GM15510 (cell line): Measurements from ENCODE around the gene VARS1.
A peak's percentile ranks its signal among the peaks of the same experiment; 100 is the strongest.

ENCODE experiments used
- POLR2A ChIP-seq: IDR thresholded peaks from 3 replicates; pipeline ENCODE4 v1.6.1; 2011; ENCODE audit warnings: borderline replicate concordance; ENCODE audit not compliant: insufficient read length; ENCODE audit errors: extremely low read depth

Gene VARS1

GRCh38 chr6:31795616-31796298, at the start of gene VARS1:
VARS1 (minus strand) TSS chr6:31795752; CDS start chr6:31795217, 535 bp downstream.
- TF ChIP-seq POLR2A: peak; percentile 64

GRCh38 chr6:31844507-31844906, 49.0 kb upstream of the VARS1 start:
- TF ChIP-seq POLR2A: no peak

DNA sequence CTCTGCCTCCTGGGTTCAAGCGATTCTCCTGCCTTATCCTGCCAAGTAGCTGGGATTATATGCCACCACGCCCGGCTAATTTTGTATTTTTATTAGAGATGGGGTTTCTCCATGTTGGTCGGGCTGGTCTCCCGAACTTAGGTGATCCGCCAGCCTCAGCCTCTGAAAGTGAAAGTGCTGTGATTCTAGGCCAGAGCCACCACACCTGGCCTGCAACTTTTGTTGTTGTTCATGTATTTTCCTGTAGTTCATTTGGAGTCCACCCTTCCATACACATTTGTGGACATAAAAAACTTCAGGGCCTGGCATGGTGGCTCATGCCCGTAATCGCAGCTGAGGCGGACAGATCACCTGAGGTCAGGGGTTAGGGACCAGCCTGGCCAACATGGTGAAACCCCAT, 46.5 kb upstream of the VARS1 start:
- no peak for TF ChIP-seq POLR2A

GRCh38 chr6:31838968-31839367, 43.4 kb upstream of the VARS1 start:
- no peak for TF ChIP-seq POLR2A

DNA sequence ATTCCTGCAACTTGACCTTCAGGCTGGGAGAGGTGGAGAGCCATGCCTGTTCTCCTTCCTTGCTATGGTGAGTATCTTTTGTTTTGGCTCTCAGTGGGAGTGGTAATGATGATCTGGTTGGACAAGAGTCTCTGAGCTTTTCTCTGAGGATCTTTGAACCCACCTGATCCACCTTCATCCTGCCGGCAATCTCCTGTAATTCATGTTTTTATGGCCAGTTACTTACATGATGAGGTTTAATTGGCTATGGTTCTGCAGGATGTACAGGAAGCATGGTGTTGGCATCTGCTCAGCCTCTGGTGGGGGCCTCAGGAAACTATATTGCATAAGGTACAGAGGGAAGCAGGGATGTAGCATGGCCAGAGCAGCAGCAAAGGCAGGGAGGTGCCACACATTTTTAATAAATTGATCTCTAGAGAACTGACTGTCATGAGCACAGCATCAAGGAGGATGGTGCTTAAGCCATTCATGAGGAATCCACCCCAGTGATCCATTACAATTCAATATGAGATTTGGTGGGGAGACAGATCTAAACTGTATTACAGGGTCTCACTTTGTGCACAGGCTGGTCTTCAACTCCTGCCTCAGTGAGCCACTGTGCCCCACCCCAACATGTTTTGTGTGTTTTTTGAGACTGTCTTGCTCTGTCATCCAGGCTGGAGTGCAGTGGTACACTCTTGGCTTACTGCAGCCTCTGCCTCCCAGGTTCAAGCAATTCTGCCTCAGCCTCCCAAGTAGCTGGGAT, 42.0 kb upstream of the VARS1 start:
- TF ChIP-seq POLR2A: no peak

GRCh38 chr6:31836474-31837368, 41.2 kb upstream of the VARS1 start:
- TF ChIP-seq POLR2A: no peak

DNA sequence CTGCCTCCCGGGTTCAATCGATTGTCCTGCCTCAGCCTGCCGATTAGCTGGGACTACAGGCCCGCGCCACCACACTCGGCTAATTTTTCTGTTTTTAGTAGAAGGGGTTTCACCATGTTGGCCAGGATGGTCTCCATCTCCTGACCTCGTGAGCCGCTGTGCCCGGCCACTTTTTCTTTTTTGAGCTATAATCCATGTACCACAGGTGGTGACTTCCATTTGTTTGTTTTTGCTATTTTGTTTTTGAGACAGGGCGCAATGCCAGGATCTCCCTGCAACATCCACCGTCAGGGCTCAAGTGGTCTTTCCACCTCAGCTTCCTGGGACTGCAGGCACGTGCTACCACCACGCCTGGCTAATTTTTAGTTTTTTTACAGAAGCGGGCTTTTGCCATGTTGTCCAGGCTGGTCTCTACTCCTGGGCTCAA, 40.5 kb upstream of the VARS1 start:
- TF ChIP-seq POLR2A: no peak

DNA sequence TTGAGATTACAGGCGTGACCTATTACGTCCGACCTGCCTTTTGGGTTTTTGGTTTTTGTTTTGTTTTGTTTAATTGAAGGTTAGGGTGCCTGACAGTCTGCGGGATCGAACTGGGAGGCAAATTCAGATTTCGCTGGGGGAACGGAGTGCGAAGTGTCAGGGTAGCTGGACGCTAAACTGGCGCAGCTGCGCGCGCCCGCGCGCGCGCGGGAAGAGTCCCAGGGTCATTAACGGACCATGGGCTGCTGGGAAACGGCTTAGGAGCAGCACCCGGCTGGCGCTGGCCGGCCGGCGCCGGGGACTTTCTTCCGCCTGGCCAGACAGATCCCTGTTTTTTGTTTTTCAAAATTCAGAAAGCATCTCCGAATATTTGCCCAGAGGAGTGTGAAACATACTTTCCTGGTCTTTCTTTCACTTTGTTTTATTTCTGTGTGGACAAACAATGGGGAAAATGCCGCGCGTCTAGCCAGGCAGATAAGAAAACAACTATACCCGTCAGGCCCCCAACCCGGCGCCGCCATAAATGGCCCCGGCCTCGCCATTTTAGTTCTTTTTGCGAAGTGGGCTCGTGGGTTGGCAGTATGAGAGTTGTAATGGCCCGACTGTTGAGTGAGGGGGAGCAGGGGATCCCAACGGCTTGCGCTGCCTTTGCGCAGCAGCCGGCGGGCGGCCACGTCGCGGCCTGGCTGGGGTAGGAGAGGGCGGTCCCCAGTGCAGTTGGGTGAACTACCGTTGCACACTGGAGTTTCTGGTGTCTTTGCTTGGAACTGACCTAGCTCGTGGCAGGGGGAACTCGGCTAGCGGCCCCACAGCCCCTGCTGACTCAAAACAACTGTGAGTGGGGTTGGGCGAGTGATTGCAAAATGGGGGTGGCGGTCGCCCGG, 39.1 kb upstream of the VARS1 start:
- peak; percentile 99 for TF ChIP-seq POLR2A

DNA sequence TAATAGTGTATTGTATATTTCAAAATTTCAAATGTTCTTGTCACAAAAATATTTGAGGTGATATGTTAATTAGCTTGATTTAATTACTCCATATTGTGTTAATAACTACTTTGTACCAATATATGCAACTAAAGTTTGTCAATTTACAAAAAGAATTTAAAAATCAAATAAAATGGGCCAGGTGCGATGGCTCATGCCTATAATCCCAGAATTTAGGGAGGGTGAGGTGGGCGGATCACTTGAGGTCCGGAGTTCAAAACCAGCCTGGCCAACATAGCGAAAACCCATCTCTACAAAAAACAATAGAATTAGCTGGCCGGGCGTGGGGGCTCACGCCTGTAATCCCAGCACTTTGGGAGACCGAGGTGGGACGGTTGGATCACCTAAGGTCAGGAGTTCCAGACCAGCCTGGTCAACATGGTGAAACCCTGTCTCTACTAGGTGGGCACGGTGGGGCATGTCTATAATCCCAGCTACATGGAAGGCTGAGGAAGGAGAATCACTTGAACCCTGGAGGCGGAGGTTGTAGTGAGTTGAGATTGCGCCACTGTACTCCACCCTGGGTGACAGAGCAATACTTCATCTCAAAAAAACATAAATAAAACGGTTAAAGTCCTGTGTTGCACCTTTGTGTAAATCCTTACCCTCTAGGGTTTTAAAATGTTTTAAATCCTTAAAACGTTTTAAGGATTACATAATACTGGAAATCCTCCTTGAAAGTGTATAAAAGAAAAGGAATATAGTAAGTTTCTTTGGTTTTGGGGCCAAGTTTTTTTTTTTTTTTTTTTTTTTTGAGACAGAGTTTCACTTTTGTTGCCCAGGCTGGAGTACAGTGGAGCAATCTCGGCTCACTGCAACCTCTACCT, 36.0 kb upstream of the VARS1 start:
- TF ChIP-seq POLR2A: no peak

DNA sequence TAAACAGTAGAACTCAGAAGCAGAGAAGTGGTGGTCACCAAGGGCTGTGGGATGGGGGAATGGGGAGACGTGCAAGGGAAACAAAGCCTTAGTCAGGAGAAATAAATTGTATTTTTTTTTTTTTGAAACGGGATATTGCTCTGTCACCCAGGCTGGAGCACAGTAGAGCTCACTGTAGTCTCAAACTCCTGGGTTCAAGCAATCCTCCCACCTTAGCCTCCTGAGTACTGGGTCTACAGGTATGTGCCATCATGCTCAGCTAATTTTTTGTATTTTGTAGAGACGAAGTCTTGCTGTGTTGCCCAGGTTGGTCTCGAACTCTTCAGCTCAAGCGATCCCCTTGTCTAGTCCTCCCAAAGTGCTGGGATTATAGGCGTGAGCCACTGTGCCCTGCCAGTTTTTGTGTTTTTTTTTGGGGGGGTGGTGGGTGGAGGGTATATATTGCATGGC, 35.4 kb upstream of the VARS1 start:
- no peak for TF ChIP-seq POLR2A

DNA sequence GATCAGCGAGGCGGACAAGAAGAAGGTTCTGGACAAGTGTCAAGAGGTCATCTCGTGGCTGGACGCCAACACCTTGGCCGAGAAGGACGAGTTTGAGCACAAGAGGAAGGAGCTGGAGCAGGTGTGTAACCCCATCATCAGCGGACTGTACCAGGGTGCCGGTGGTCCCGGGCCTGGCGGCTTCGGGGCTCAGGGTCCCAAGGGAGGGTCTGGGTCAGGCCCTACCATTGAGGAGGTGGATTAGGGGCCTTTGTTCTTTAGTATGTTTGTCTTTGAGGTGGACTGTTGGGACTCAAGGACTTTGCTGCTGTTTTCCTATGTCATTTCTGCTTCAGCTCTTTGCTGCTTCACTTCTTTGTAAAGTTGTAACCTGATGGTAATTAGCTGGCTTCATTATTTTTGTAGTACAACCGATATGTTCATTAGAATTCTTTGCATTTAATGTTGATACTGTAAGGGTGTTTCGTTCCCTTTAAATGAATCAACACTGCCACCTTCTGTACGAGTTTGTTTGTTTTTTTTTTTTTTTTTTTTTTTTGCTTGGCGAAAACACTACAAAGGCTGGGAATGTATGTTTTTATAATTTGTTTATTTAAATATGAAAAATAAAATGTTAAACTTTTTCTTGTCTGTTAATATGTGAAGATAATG, 34.2 kb upstream of the VARS1 start:
- TF ChIP-seq POLR2A: no peak

- peak; percentile 99 for TF ChIP-seq POLR2A
Measured at GRCh38 chr6:31827286-31828079, 31.9 kb upstream of the VARS1 start, which contains the start of gene HSPA1B. HSPA1B (plus strand) TSS chr6:31827738; CDS start chr6:31827951, 213 bp downstream.
